HG03565 (cell line): ENCODE data around the gene MYO16.
"Not testable (repeated sequence)": the region's sequence is repeated elsewhere in the genome, so short reads cannot be mapped to it uniquely, and the experiment has no call there.

Experiments
- ATAC-seq: cut with Tn5 transposase; IDR thresholded peaks from one replicate; pipeline ENCODE4 v1.9.1; 2021; ENCODE audit warnings: mild to moderate bottlenecking, moderate library complexity; ENCODE audit not compliant: unreplicated experiment

Gene MYO16

GRCh38 chr13:109026266-109026665 lies 396.9 kb downstream of the MYO16 start:
- ATAC-seq, result no peak

- no peak for ATAC-seq
Measured at GRCh38 chr13:109028624-109029023, 399.2 kb downstream of the MYO16 start.

GRCh38 chr13:109033090-109033489 lies 403.7 kb downstream of the MYO16 start:
- no peak for ATAC-seq

GRCh38 chr13:109036078-109036780 lies 406.8 kb downstream of the MYO16 start:
- ATAC-seq, result no peak

GRCh38 chr13:109043636-109044035 lies 414.2 kb downstream of the MYO16 start:
- no peak for ATAC-seq

- no peak for ATAC-seq
Measured at GRCh38 chr13:109055850-109056249, 426.4 kb downstream of the MYO16 start.

GRCh38 chr13:109058087-109058486 lies 428.7 kb downstream of the MYO16 start:
- ATAC-seq, result no peak

- no peak for ATAC-seq
Measured at GRCh38 chr13:109072505-109072904, 443.1 kb downstream of the MYO16 start.

GRCh38 chr13:109074436-109074835 lies 445.0 kb downstream of the MYO16 start:
- ATAC-seq, result no peak

- ATAC-seq, result no peak
Measured at GRCh38 chr13:109074853-109075252, 445.4 kb downstream of the MYO16 start.

GRCh38 chr13:109087916-109088623 lies 458.7 kb downstream of the MYO16 start:
- ATAC-seq, result no peak

GRCh38 chr13:109088624-109088917 lies 459.2 kb downstream of the MYO16 start:
- ATAC-seq, result no peak

GRCh38 chr13:109090796-109091195 lies 461.4 kb downstream of the MYO16 start:
- no peak for ATAC-seq

- no peak for ATAC-seq
Measured at GRCh38 chr13:109091249-109091648, 461.8 kb downstream of the MYO16 start.

GRCh38 chr13:109092186-109092585 lies 462.8 kb downstream of the MYO16 start:
- ATAC-seq, result not testable (repeated sequence)

GRCh38 chr13:109093998-109094397 lies 464.6 kb downstream of the MYO16 start:
- ATAC-seq, result no peak

GRCh38 chr13:109095126-109095525 lies 465.7 kb downstream of the MYO16 start:
- ATAC-seq, result no peak

- ATAC-seq, result no peak
Measured at GRCh38 chr13:109096101-109096500, 466.7 kb downstream of the MYO16 start.

GRCh38 chr13:109100705-109101304 lies 471.4 kb downstream of the MYO16 start:
- no peak for ATAC-seq

GRCh38 chr13:109101550-109102144 lies 472.2 kb downstream of the MYO16 start:
- ATAC-seq, result no peak

GRCh38 chr13:109105899-109106298 lies 476.5 kb downstream of the MYO16 start:
- ATAC-seq, result no peak

- no peak for ATAC-seq
Measured at GRCh38 chr13:109110159-109110558, 480.7 kb downstream of the MYO16 start.
